GM18858 (cell line): ENCODE measurements around the gene CERK.

Experiments
- ATAC-seq: cut with Tn5 transposase; IDR thresholded peaks from one replicate; pipeline ENCODE4 v1.9.1; 2021; ENCODE audit not compliant: unreplicated experiment

The CERK gene

GRCh38 chr22:46732513-46732912 lies 5.5 kb downstream of the CERK start:
- no peak for ATAC-seq

- no peak for ATAC-seq
Observed at GRCh38 chr22:46732041-46732379, 6.0 kb downstream of the CERK start.

GRCh38 chr22:46731246-46732040 lies 6.6 kb downstream of the CERK start:
- ATAC-seq: no peak

- no peak for ATAC-seq
Observed at GRCh38 chr22:46730568-46731245, 7.3 kb downstream of the CERK start.

GRCh38 chr22:46728470-46728869 lies 9.6 kb downstream of the CERK start:
- ATAC-seq: no peak

GRCh38 chr22:46727813-46728364 lies 10.2 kb downstream of the CERK start:
- ATAC-seq: no peak

GRCh38 chr22:46726986-46727317 lies 11.1 kb downstream of the CERK start:
- ATAC-seq: no peak

GRCh38 chr22:46726066-46726985 lies 11.7 kb downstream of the CERK start:
- ATAC-seq: no peak

- no peak for ATAC-seq
Observed at GRCh38 chr22:46725096-46725495, 13.0 kb downstream of the CERK start.

GRCh38 chr22:46723882-46724281 lies 14.2 kb downstream of the CERK start:
- no peak for ATAC-seq

GRCh38 chr22:46721501-46722085 lies 16.5 kb downstream of the CERK start:
- no peak for ATAC-seq

- no peak for ATAC-seq
Observed at GRCh38 chr22:46719921-46720320, 18.1 kb downstream of the CERK start.

- no peak for ATAC-seq
Observed at GRCh38 chr22:46714550-46714949, 23.5 kb downstream of the CERK start.

- ATAC-seq: no peak
Observed at GRCh38 chr22:46712288-46712687, 25.8 kb downstream of the CERK start.

GRCh38 chr22:46710806-46711205 lies 27.2 kb downstream of the CERK start:
- no peak for ATAC-seq

GRCh38 chr22:46708766-46709330 lies 29.2 kb downstream of the CERK start:
- ATAC-seq: no peak

- no peak for ATAC-seq
Observed at GRCh38 chr22:46707827-46708570, 30.1 kb downstream of the CERK start.

GRCh38 chr22:46707305-46707704 lies 30.7 kb downstream of the CERK start:
- ATAC-seq: no peak

GRCh38 chr22:46706060-46706459 lies 32.0 kb downstream of the CERK start:
- ATAC-seq: no peak

- no peak for ATAC-seq
Observed at GRCh38 chr22:46703996-46704370, 34.1 kb downstream of the CERK start.
